Kidney epithelial cell (primary cell): ENCODE data around the gene NIM1K. TPM values are rescaled to one million over a fixed set of nuclear protein-coding genes. Genes with fewer than 3 reads are reported as not detected.
A peak's percentile ranks its signal among the peaks of the same experiment; 100 is the strongest.
"Not testable (repeated sequence)": the region's sequence is repeated elsewhere in the genome, so short reads cannot be mapped to it uniquely, and the experiment has no call there.

ENCODE experiments used
- DNase-seq: peaks from one replicate; pipeline ENCODE4 v3.0.0-alpha.2; 2010; ENCODE audit warnings: low read depth
- H3K27me3 ChIP-seq: 2 replicates; pipeline ENCODE4 v1.6.0; 2011; ENCODE audit warnings: low read length; ENCODE audit not compliant: control insufficient read depth, insufficient read depth
- H3K36me3 ChIP-seq: 2 replicates; pipeline ENCODE4 v1.5.1; 2011; ENCODE audit warnings: low read length; ENCODE audit not compliant: control insufficient read depth, insufficient read depth
- H3K4me3 ChIP-seq: 2 replicates; pipeline ENCODE4 v1.5.1; 2011; ENCODE audit warnings: low read depth, mild to moderate bottlenecking, control low read depth, low read length
- total RNA-seq: library from RNA; depleted of rRNA; stranded (reverse); fragments of >200 nt; gene quantifications from 2 replicates; pipeline ENCODE4 v1.2.3, GENCODE V29; 2015
- TF ChIP-seq, protein P1 (sequence below): IDR thresholded peaks from 2 replicates; pipeline ENCODE4 v1.5.1; 2011; ENCODE audit warnings: mild to moderate bottlenecking, moderate library complexity, low read length, control low read depth, inconsistent platforms; ENCODE audit not compliant: insufficient read depth, poor library complexity, severe bottlenecking

NIM1K gene
- total RNA-seq, 1 donor from 2014 or later: 0.21 TPM

DNA sequence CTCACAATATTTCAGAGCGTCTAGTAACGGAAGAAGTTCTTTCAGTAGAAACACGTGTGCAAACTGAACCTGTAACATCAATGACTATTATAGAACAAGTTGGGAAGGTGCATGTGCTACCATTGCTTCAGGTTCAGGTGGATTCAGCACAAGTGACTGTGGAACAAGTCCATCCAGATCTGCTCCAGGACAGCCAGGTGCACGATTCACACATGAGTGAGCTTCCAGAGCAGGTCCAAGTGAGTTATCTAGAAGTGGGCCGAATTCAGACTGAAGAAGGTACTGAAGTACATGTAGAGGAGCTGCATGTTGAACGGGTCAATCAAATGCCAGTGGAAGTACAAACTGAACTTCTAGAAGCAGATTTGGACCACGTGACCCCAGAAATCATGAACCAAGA is 17.4 kb upstream of the NIM1K start:
- no peak for DNase-seq
- TF ChIP-seq, protein P1, sequence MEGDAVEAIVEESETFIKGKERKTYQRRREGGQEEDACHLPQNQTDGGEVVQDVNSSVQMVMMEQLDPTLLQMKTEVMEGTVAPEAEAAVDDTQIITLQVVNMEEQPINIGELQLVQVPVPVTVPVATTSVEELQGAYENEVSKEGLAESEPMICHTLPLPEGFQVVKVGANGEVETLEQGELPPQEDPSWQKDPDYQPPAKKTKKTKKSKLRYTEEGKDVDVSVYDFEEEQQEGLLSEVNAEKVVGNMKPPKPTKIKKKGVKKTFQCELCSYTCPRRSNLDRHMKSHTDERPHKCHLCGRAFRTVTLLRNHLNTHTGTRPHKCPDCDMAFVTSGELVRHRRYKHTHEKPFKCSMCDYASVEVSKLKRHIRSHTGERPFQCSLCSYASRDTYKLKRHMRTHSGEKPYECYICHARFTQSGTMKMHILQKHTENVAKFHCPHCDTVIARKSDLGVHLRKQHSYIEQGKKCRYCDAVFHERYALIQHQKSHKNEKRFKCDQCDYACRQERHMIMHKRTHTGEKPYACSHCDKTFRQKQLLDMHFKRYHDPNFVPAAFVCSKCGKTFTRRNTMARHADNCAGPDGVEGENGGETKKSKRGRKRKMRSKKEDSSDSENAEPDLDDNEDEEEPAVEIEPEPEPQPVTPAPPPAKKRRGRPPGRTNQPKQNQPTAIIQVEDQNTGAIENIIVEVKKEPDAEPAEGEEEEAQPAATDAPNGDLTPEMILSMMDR: no peak
- Histone ChIP-seq H3K27me3 (no peaks in the 10 kb centered on the region), H3K4me3 (no peak overlapping the region), H3K36me3 (no peaks in the 10 kb centered on the region)

DNA sequence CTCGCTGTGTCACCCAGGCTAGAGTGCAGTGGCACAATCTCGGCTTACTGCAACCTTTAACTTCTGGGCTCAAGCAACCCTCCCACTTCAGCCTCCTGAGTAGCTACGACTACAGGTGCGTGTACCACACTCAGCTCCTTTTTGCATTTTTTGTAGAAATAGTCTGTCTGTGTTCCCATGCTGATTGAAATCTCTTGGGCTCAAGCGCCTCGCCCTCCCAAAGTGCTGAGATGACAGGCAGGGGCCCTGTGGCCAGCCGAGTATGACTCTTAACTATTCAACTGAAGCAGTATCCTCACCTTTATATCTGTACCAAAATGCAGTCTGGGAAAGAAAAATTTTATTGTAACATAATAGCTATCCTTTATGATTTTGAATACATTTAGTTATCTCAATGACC is 12.2 kb upstream of the NIM1K start:
- H3K36me3 ChIP-seq: no peaks in the 10 kb centered on the region
- no peaks in the 10 kb centered on the region for H3K27me3 ChIP-seq
- TF ChIP-seq, protein P1: no peak
- no peak for DNase-seq
- H3K4me3 ChIP-seq: no peak overlapping the region

DNA sequence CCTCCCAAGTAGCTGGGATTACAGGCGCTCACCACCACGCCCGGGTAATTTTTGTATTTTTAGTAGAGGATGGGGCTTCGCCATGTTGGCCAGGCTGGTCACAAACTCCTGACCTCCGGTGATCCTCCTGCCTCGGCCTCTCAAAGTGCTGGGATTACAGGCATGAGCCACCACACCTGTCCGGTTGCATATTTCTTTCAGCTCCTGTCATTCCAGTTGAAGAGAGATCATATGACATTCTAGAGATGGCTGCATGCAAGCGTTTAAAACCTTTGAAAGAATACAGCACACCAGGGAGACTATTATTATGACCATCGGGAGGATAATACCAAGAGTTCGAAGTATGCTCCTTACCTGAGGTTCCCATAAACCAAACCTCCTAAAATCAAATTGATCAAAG is 9.6 kb upstream of the NIM1K start:
- Histone ChIP-seq H3K36me3 (no peaks in the 10 kb centered on the region), H3K27me3 (no peaks in the 10 kb centered on the region), H3K4me3 (no peak overlapping the region)
- no peak for DNase-seq
- TF ChIP-seq, protein P1: no peak

DNA sequence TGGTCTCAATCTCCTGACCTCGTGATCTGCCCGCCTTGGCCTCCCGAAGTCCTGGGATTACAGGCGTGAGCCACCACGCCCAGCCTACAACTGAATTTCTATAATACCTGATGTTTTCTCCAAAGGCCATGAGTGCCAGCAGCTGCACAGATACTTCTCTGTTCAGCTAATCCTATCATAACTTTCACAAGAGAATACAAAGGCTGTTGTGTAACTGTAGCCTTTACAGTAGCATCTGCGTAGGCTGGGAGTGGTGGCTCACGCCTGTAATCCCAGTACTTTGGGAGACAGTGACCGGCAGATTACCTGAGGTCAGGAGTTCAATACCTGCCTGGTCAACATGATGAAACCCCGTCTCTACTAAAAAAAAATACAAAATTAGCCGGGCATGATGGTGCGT is 8.9 kb upstream of the NIM1K start:
- not testable (repeated sequence) for DNase-seq, H3K36me3 ChIP-seq, H3K27me3 ChIP-seq, H3K4me3 ChIP-seq

DNA sequence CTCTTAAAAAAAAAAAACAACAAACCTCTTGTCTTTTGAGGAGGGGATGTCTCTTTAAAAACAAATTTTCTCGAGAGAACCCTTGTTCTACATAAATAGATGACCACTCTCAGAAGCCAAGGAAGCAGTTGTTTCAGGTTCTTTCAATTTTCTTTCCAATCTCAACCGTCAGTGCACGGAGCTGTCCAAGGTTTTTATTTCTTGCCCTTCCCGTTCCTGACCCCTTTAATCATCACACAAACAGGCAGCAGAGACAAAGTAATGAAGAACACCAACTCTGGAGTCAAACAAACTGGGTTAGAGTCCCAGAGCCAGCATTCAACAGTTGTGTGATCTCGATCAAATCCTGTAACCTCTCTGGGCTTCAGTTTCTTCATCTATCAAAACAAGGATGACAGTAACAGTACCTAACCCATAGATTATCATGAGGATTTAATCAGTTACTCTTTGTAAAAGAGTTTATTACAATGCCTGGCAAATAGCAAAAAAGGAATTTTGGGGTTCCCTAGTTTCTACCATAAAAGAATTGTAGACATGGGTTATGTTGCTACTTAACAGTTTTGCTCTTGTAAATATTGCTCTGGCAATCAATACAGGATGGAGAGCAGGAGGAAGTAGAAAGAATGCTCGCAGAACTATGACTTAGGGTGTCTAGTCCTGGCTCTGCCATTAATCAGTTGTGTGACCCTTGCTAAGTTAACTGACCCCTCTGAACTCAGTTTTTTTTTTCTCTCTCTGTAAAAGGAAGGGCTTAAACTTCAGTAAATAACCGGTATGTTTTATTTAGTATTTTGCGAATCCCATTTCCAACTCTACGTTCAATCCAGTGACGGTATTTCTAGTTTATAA is 1.0 kb upstream of the NIM1K start:
- DNase-seq: no peak
- Histone ChIP-seq H3K36me3 (no peaks in the 10 kb centered on the region), H3K4me3 (no peak overlapping the region), H3K27me3 (peaks cover 13% of the 10 kb centered on the region)
- TF ChIP-seq, protein P1: no peak

DNA sequence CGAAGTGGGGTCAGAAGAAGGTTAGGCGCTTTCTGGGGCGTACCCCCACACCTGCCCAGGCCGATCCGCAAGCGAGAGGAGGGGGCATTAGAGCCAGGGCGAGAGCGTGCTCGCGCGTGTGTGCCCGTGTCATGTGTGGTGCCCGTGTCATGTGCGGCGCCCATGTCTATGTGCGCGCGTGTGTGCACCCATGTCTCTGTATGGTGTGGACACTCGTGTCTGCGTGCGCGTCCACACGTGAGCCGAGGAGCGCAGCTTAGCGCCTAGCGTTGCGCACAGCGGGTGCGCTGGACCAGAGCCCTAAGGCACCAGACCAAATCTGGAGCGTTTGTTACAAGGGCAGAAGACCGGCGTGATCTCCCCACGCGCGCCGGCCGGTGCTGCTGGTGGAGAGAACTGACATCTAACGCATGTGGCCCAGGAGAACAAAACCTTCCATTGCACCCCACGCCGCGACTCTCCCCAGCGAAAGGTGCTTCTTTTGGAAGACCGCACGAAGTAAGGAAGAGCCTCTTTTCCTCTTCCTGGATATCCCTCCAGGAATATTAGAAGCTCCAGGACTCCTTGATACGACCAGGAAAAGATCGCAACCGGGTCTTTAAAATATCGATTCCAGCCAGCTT is 644 bp downstream of the NIM1K start:
- TF ChIP-seq, protein P1: no peak
- Histone ChIP-seq H3K27me3 (peaks cover 13% of the 10 kb centered on the region), H3K4me3 (peak overlapping the region; percentile 16), H3K36me3 (no peaks in the 10 kb centered on the region)
- DNase-seq: no peak
